Measurements from ENCODE around the gene PLAAT2. TPM values are rescaled to one million over a fixed set of nuclear protein-coding genes. Genes with fewer than 3 reads are reported as not detected.

The PLAAT2 gene
- total RNA-seq, 1 experiment from 2014 or later = 0.66 TPM

DNA sequence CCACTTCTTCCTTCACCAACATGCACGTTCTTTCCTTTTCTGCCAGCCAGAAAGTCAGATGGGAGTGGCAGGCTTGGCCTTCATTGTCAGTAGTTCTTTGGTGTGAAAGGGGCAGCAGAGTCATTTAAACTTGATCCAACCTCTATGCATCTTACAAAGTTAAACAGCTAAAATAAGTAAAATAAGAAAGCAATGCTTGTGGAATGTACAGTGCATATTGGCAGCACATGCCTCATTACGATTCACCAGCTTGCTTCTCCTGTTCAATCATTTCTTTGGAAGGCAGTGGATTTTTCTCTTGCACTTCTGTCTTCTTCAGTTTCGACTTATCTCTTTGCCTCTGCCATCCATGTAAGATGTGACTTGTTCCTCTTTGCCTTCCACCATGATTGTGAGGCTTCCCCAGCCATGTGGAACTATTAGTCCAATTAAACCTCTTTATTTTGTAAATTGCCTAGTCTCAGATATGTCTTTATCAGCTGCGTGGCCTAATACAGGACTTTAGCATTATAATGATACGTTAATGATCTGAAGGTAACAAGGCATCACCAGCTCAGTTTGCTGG lies 42.5 kb downstream of the PLAAT2 start:
- H3K27ac Mint-ChIP-seq = no peak overlapping the region
- no peak for ATAC-seq
- ChIA-PET POLR2A (no interaction called here), CTCF (interaction anchor here (1.2 kb wide), 1 partner anchor 13 kb away, joined by 3 read pairs; no protein-coding TSS in a partner anchor)
- peaks cover 7% of the 10 kb centered on the region; the same call in 1 of the 2 replicates for H3K27me3 Mint-ChIP-seq (ENCODE audit: low read depth)
- H3K4me1 Mint-ChIP-seq = peaks cover 6% of the 10 kb centered on the region; the same call in 1 of the 2 replicates
- H3K4me3 Mint-ChIP-seq = no peak overlapping the region
- no peak for DNase-seq (ENCODE audit: low spot score)
- TF ChIP-seq, protein P1, sequence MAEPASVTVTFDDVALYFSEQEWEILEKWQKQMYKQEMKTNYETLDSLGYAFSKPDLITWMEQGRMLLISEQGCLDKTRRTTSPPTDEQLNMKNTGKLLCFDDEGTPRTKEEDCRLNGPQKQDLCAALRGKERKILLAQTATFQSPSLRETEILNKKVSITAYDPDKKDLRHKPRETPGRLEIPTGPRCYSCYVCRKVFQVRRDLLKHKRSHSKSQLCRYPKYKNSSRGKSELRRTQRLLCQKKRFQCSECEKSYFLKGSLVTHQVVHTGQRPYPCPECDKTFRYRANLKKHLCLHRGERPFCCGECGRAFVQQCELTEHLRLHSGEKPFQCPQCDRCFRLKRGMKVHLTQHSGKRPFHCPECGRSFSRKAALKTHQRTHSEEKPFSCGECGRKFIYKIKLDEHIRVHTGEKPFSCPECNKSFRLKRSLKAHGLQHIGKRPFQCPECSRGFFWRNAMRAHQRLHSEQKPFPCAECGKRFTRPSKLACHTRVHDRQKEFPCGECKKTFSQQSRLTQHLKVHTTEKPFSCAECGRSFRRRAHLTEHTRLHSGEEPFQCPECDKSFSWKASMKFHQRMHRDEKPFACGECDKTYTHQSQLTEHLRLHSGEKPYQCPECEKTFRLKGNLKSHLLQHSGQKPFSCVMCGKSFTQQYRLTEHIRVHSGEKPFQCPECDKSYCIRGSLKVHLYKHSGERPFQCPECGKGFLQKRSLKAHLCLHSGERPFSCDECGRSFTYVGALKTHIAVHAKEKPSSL (CRISPR knock-in tag; conservative IDR thresholded peaks at IDR 0.05) = no peak
- TF ChIP-seq ESRRA (CRISPR knock-in tag; IDR thresholded peaks at IDR 0.05; ENCODE audit: borderline replicate concordance) (no peak), CREB1 (CRISPR knock-in tag; IDR thresholded peaks at IDR 0.05) (no peak), SMAD4 (CRISPR knock-in tag; IDR thresholded peaks at IDR 0.05) (no peak), ZNF263 (CRISPR knock-in tag; IDR thresholded peaks at IDR 0.05; ENCODE audit: low read depth) (no peak)
- TF ChIP-seq, protein P2, sequence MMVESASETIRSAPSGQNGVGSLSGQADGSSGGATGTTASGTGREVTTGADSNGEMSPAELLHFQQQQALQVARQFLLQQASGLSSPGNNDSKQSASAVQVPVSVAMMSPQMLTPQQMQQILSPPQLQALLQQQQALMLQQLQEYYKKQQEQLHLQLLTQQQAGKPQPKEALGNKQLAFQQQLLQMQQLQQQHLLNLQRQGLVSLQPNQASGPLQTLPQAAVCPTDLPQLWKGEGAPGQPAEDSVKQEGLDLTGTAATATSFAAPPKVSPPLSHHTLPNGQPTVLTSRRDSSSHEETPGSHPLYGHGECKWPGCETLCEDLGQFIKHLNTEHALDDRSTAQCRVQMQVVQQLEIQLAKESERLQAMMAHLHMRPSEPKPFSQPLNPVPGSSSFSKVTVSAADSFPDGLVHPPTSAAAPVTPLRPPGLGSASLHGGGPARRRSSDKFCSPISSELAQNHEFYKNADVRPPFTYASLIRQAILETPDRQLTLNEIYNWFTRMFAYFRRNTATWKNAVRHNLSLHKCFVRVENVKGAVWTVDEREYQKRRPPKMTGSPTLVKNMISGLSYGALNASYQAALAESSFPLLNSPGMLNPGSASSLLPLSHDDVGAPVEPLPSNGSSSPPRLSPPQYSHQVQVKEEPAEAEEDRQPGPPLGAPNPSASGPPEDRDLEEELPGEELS (CRISPR knock-in tag; IDR thresholded peaks at IDR 0.05) = no peak
- TF ChIP-seq, protein P3, sequence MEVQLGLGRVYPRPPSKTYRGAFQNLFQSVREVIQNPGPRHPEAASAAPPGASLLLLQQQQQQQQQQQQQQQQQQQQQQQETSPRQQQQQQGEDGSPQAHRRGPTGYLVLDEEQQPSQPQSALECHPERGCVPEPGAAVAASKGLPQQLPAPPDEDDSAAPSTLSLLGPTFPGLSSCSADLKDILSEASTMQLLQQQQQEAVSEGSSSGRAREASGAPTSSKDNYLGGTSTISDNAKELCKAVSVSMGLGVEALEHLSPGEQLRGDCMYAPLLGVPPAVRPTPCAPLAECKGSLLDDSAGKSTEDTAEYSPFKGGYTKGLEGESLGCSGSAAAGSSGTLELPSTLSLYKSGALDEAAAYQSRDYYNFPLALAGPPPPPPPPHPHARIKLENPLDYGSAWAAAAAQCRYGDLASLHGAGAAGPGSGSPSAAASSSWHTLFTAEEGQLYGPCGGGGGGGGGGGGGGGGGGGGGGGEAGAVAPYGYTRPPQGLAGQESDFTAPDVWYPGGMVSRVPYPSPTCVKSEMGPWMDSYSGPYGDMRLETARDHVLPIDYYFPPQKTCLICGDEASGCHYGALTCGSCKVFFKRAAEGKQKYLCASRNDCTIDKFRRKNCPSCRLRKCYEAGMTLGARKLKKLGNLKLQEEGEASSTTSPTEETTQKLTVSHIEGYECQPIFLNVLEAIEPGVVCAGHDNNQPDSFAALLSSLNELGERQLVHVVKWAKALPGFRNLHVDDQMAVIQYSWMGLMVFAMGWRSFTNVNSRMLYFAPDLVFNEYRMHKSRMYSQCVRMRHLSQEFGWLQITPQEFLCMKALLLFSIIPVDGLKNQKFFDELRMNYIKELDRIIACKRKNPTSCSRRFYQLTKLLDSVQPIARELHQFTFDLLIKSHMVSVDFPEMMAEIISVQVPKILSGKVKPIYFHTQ (CRISPR knock-in tag; IDR thresholded peaks at IDR 0.05) = no peak
- peaks cover 56% of the 10 kb centered on the region for H3K9me3 Mint-ChIP-seq
- H3K36me3 Mint-ChIP-seq = peaks cover 54% of the 10 kb centered on the region

DNA sequence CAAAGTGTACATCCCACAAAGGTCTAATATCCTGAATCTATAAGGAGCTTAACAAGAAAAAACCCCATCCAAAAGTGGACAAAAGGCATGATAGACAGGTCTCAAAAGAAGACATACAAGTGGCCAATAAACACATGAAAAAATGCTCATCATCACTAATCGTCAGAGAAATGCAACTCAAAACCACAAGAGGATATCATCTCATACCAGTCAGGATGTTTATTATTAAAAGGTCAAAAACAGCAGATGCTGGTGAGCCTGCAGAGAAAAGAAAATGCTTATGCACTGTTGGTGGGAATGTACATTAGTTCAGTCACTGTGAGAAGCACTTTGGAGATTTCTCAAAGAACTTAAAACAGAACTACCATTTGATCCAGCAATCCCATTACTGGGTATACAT lies 44.6 kb downstream of the PLAAT2 start:
- TF ChIP-seq ZNF396 (CRISPR knock-in tag; IDR thresholded peaks at IDR 0.05; ENCODE audit: borderline replicate concordance) (no peak), JUN (CRISPR knock-in tag; IDR thresholded peaks at IDR 0.05) (no peak), ZBTB21 (CRISPR knock-in tag; IDR thresholded peaks at IDR 0.05; ENCODE audit: borderline replicate concordance) (no peak)
- TF ChIP-seq, protein P4, sequence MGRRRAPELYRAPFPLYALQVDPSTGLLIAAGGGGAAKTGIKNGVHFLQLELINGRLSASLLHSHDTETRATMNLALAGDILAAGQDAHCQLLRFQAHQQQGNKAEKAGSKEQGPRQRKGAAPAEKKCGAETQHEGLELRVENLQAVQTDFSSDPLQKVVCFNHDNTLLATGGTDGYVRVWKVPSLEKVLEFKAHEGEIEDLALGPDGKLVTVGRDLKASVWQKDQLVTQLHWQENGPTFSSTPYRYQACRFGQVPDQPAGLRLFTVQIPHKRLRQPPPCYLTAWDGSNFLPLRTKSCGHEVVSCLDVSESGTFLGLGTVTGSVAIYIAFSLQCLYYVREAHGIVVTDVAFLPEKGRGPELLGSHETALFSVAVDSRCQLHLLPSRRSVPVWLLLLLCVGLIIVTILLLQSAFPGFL (CRISPR knock-in tag; IDR thresholded peaks at IDR 0.05; ENCODE audit: borderline replicate concordance) = no peak
- TF ChIP-seq, protein P5, sequence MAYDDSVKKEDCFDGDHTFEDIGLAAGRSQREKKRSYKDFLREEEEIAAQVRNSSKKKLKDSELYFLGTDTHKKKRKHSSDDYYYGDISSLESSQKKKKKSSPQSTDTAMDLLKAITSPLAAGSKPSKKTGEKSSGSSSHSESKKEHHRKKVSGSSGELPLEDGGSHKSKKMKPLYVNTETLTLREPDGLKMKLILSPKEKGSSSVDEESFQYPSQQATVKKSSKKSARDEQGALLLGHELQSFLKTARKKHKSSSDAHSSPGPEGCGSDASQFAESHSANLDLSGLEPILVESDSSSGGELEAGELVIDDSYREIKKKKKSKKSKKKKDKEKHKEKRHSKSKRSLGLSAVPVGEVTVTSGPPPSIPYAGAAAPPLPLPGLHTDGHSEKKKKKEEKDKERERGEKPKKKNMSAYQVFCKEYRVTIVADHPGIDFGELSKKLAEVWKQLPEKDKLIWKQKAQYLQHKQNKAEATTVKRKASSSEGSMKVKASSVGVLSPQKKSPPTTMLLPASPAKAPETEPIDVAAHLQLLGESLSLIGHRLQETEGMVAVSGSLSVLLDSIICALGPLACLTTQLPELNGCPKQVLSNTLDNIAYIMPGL (CRISPR knock-in tag; IDR thresholded peaks at IDR 0.05) = no peak
- TF ChIP-seq, protein P6, sequence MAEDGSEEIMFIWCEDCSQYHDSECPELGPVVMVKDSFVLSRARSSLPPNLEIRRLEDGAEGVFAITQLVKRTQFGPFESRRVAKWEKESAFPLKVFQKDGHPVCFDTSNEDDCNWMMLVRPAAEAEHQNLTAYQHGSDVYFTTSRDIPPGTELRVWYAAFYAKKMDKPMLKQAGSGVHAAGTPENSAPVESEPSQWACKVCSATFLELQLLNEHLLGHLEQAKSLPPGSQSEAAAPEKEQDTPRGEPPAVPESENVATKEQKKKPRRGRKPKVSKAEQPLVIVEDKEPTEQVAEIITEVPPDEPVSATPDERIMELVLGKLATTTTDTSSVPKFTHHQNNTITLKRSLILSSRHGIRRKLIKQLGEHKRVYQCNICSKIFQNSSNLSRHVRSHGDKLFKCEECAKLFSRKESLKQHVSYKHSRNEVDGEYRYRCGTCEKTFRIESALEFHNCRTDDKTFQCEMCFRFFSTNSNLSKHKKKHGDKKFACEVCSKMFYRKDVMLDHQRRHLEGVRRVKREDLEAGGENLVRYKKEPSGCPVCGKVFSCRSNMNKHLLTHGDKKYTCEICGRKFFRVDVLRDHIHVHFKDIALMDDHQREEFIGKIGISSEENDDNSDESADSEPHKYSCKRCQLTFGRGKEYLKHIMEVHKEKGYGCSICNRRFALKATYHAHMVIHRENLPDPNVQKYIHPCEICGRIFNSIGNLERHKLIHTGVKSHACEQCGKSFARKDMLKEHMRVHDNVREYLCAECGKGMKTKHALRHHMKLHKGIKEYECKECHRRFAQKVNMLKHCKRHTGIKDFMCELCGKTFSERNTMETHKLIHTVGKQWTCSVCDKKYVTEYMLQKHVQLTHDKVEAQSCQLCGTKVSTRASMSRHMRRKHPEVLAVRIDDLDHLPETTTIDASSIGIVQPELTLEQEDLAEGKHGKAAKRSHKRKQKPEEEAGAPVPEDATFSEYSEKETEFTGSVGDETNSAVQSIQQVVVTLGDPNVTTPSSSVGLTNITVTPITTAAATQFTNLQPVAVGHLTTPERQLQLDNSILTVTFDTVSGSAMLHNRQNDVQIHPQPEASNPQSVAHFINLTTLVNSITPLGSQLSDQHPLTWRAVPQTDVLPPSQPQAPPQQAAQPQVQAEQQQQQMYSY (CRISPR knock-in tag; IDR thresholded peaks at IDR 0.05) = no peak
- H3K36me3 Mint-ChIP-seq = peaks cover 37% of the 10 kb centered on the region
- no peaks in the 10 kb centered on the region; the same call in 1 of the 2 replicates for H3K27me3 Mint-ChIP-seq (ENCODE audit: low read depth)
- no peak overlapping the region for H3K27ac Mint-ChIP-seq
- DNase-seq (ENCODE audit: low spot score) = no peak
- H3K4me1 Mint-ChIP-seq = peaks cover 6% of the 10 kb centered on the region; the same call in 1 of the 2 replicates
- H3K9me3 Mint-ChIP-seq = peaks cover 39% of the 10 kb centered on the region
- no peak overlapping the region for H3K4me3 Mint-ChIP-seq
- ATAC-seq = no peak
- ChIA-PET POLR2A (no interaction called here), CTCF (no interaction called here)
